Uterus (tissue), 4 donors: Measurements from ENCODE around the gene BACE2. TPM values are rescaled to one million over a fixed set of nuclear protein-coding genes. Genes with fewer than 3 reads are reported as not detected.
"Not testable (repeated sequence)": the region's sequence is repeated elsewhere in the genome, so short reads cannot be mapped to it uniquely, and the experiment has no call there.

Source experiments
- DNase-seq, 2 donors: peaks; one replicate each; pipeline ENCODE4 v3.0.0-alpha.2; 2019 to 2020
- H3K27ac ChIP-seq, 2 donors: fragments of 200-600 bp; sonication (generic); 1 replicate in 1 of 2; 2 replicates in 1 of 2; pipeline ENCODE4 v1.5.1; 2016 to 2018
- H3K27me3 ChIP-seq, 2 donors: fragments of 200-600 bp; sonication (generic); one replicate each; pipeline ENCODE4 v1.5.1; 2018 to 2019; ENCODE audit warnings: control low read depth in 1 of 2
- H3K36me3 ChIP-seq, 2 donors: fragments of 200-600 bp; sonication (generic); one replicate each; pipeline ENCODE4 v1.5.1; 2019; ENCODE audit warnings: control low read depth in 1 of 2
- H3K4me1 ChIP-seq, 2 donors: fragments of 200-600 bp; sonication (generic); one replicate each; pipeline ENCODE4 v1.5.1; 2018 to 2019; ENCODE audit warnings: control low read depth in 1 of 2
- H3K4me3 ChIP-seq, 2 donors: fragments of 200-600 bp; sonication (generic); 1 replicate in 1 of 2; 2 replicates in 1 of 2; pipeline ENCODE4 v1.5.1; 2018 to 2019; ENCODE audit warnings: mild to moderate bottlenecking in 1 of 2
- H3K9me3 ChIP-seq, 2 donors: fragments of 200-600 bp; sonication (generic); one replicate each; pipeline ENCODE4 v1.5.1; 2019; ENCODE audit warnings: control low read depth in 1 of 2
- CTCF ChIP-seq, 4 experiments: fragments of 200-600 bp in 2 of 4; fragments of 450-650 bp in 2 of 4; sonication (generic) in 2 of 4; IDR thresholded peaks; one replicate each; pipeline ENCODE4 v1.5.1; 2016 to 2019; ENCODE audit warnings: antibody characterized with exemption in 4 of 4, mild to moderate bottlenecking in 2 of 4, moderate library complexity in 1 of 4
- POLR2A ChIP-seq, 2 donors: fragments of 450-650 bp; IDR thresholded peaks; one replicate each; pipeline ENCODE4 v1.6.1; 2016; ENCODE audit warnings: antibody characterized with exemption in 2 of 2, mild to moderate bottlenecking in 1 of 2, moderate library complexity in 1 of 2
- intact Hi-C: fragments of 100-400 bp; cut with DNase I; formaldehyde crosslinking; loops from one replicate; pipeline ENCODE4 v1.15.1; 2023; ENCODE audit warnings: low total_unique reads
- total RNA-seq, 4 donors: library from RNA; depleted of rRNA in 3 of 4; stranded (reverse); fragments of >200 nt in 3 of 4; gene quantifications; one replicate each; pipeline versions ENCODE4 v1.1.0 to v1.2.4, GENCODE V29; 2014 to 2023
- donor health status: DM: yes; HTN: yes; CAD: no.

Gene BACE2
- total RNA-seq, 4 donors from 2014 or later, result 22.8 to 98.8 (median 76.5) TPM

- intact Hi-C loops, result no loop called here
- Histone ChIP-seq H3K27me3 (no peaks in the 10 kb centered on the region), H3K27ac (no peak overlapping the region), H3K4me3 (no peak overlapping the region), H3K4me1 (no peaks in the 10 kb centered on the region), H3K9me3 (no peaks in the 10 kb centered on the region), H3K36me3 (no peaks in the 10 kb centered on the region)
- no peak for TF ChIP-seq CTCF (IDR thresholded peaks at IDR 0.05)
- no peak for TF ChIP-seq POLR2A (IDR thresholded peaks at IDR 0.05)
- no peak for DNase-seq
Measured at GRCh38 chr21:41307219-41307618, 139.3 kb downstream of the BACE2 start.

- DNase-seq, H3K27me3 ChIP-seq, intact Hi-C loops, H3K4me3 ChIP-seq, H3K27ac ChIP-seq, H3K36me3 ChIP-seq, H3K4me1 ChIP-seq, H3K9me3 ChIP-seq: not testable (repeated sequence)
Measured at GRCh38 chr21:41313285-41314164, 145.6 kb downstream of the BACE2 start.

- Histone ChIP-seq H3K4me1 (peaks cover 0 to 8% of the 10 kb centered on the region in 2 donors), H3K27ac (no peak overlapping the region), H3K36me3 (no peaks in the 10 kb centered on the region), H3K4me3 (no peak overlapping the region), H3K9me3 (no peaks in the 10 kb centered on the region), H3K27me3 (peaks cover 0 to 9% of the 10 kb centered on the region in 2 donors)
- DNase-seq, result no peak
- TF ChIP-seq CTCF (IDR thresholded peaks at IDR 0.05) (no peak), POLR2A (IDR thresholded peaks at IDR 0.05) (no peak)
- intact Hi-C loops, result no loop called here
Measured at GRCh38 chr21:41315726-41316125, 147.8 kb downstream of the BACE2 start.

- Histone ChIP-seq H3K27ac (no peak within 1 kb of the TSS), H3K27me3 (peaks cover 0 to 9% of the 10 kb centered on the region in 2 donors), H3K4me3 (no peak within 1 kb of the TSS), H3K9me3 (no peaks in the 10 kb centered on the region), H3K4me1 (peaks cover 0 to 8% of the 10 kb centered on the region in 2 donors), H3K36me3 (no peaks in the 10 kb centered on the region)
- no peak for DNase-seq
- no peak for TF ChIP-seq POLR2A (IDR thresholded peaks at IDR 0.05)
- TF ChIP-seq CTCF (IDR thresholded peaks at IDR 0.05), result no peak
- intact Hi-C loops, result no loop called here
Measured at GRCh38 chr21:41316200-41317062, 148.5 kb downstream of the BACE2 start, which contains the start of gene FAM3B. TSS of gene FAM3B (plus strand) at chr21:41316801. CDS start at chr21:41316880, 79 bp downstream.

- intact Hi-C loops, result no loop called here
- TF ChIP-seq POLR2A (IDR thresholded peaks at IDR 0.05) (no peak), CTCF (IDR thresholded peaks at IDR 0.05) (no peak)
- no peaks in the 10 kb centered on the region for H3K36me3 ChIP-seq
- DNase-seq, result no peak
- H3K4me1 ChIP-seq, result peaks cover 0 to 8% of the 10 kb centered on the region in 2 donors
- H3K27ac ChIP-seq, result no peak overlapping the region
- no peaks in the 10 kb centered on the region for H3K9me3 ChIP-seq
- no peak overlapping the region for H3K4me3 ChIP-seq
- peaks cover 0 to 9% of the 10 kb centered on the region in 2 donors for H3K27me3 ChIP-seq
Measured at GRCh38 chr21:41317063-41317392, 149.1 kb downstream of the BACE2 start.
